Esophagus (tissue), 2 donors: Measurements from ENCODE around the gene UNG. TPM values are rescaled to one million over a fixed set of nuclear protein-coding genes. Genes with fewer than 3 reads are reported as not detected.
"Not testable (repeated sequence)": the region's sequence is repeated elsewhere in the genome, so short reads cannot be mapped to it uniquely, and the experiment has no call there.

Experiments used
- H3K27ac ChIP-seq, 2 donors: one replicate each; pipeline ENCODE4 v1.5.1; 2013; ENCODE audit warnings: low read depth in 2 of 2, mild to moderate bottlenecking in 2 of 2, inconsistent platforms in 1 of 2, low read length in 1 of 2, moderate library complexity in 1 of 2
- H3K27me3 ChIP-seq, 2 donors: one replicate each; pipeline ENCODE4 v1.6.1; 2013; ENCODE audit warnings: low read length in 2 of 2, control low read depth in 1 of 2, mild to moderate bottlenecking in 1 of 2; ENCODE audit not compliant: insufficient read depth in 2 of 2, control insufficient read depth in 1 of 2
- H3K36me3 ChIP-seq, 2 donors: one replicate each; pipeline ENCODE4 v1.6.1; 2013; ENCODE audit warnings: low read length in 1 of 2; ENCODE audit not compliant: control insufficient read depth in 2 of 2, insufficient read depth in 2 of 2
- H3K4me1 ChIP-seq, 2 donors: one replicate each; pipeline ENCODE4 v1.6.1; 2013; ENCODE audit warnings: low read length in 1 of 2; ENCODE audit not compliant: control insufficient read depth in 2 of 2, insufficient read depth in 2 of 2
- H3K4me3 ChIP-seq, 2 donors: one replicate each; pipeline ENCODE4 v1.5.1; 2013; ENCODE audit warnings: low read length in 2 of 2, mild to moderate bottlenecking in 2 of 2, low read depth in 1 of 2, moderate library complexity in 1 of 2
- H3K9me3 ChIP-seq, 2 donors: one replicate each; pipeline ENCODE4 v1.6.1; 2013; ENCODE audit warnings: mild to moderate bottlenecking in 2 of 2, low read depth in 1 of 2, low read length in 1 of 2, moderate library complexity in 1 of 2; ENCODE audit not compliant: control insufficient read depth in 2 of 2, insufficient read depth in 1 of 2
- WGBS, 2 donors: extraction: QIAGEN DNeasy Blood & Tissue Kit; methylation state at CpG; one replicate each; pipeline ENCODE4 v1.1.7; 2013; 5-methylcytosine and 5-hydroxymethylcytosine counted together
- polyA plus RNA-seq, 2 donors: library from polyadenylated mRNA; stranded (reverse); fragments of 200-250 nt; gene quantifications; one replicate each; pipeline ENCODE4 v1.2.3, GENCODE V29; 2013
- donor health status: healthy with polysubstance abuse.
- donor health status: Bipolar disorder and iron deficiency.

Gene UNG
- 10 to 100 TPM; 22.9 to 27.5 TPM for polyA plus RNA-seq

DNA sequence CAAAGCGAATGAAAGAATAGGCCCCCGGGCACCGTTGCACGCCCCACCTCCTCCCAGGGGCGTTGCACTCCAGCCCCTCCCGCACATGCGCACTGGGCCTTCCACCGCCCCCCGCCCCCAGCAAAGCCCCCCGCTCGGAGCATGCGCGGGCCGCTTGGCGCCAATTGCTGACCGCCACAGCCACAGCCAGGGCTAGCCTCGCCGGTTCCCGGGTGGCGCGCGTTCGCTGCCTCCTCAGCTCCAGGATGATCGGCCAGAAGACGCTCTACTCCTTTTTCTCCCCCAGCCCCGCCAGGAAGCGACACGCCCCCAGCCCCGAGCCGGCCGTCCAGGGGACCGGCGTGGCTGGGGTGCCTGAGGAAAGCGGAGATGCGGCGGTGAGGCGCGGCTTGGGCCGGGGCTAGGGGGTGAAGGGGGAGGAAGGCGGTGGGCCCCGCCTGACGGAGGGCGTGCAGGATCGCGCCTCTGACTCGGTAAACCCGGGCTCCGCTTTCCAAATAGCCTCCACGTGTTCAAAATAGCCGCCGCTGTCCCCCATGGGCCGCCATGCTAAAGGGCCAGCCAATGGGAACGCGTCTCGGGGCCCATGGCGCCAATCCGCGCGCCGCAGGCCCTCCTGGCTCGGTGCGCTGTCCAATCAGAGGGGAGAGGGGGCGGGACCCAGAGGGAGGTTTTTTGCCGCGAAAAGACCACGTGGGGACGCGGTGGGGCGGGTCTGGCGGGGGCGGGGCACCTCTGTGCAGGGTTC lies at the start of gene UNG:
Gene UNG (plus strand): TSS at position 163 of the 748 bp plus-strand sequence. CDS start 83 bp downstream, at position 246.
- peak within 1 kb of the TSS; percentile 82 to 87 for H3K4me3 ChIP-seq
- H3K9me3 ChIP-seq, result no peaks in the 10 kb centered on the region
- peak within 1 kb of the TSS; percentile 97 to 99 for H3K27ac ChIP-seq
- H3K36me3 ChIP-seq, result no peaks in the 10 kb centered on the region
- peaks cover 0 to 6% of the 10 kb centered on the region in 2 donors for H3K4me1 ChIP-seq
- H3K27me3 ChIP-seq, result no peaks in the 10 kb centered on the region
- WGBS, 2 donors, result 1 to 2% methylated on average over 62 to 71 of the region's 71 CpGs

- not testable (repeated sequence) for H3K27ac ChIP-seq, H3K4me3 ChIP-seq, H3K9me3 ChIP-seq, H3K36me3 ChIP-seq, H3K4me1 ChIP-seq, H3K27me3 ChIP-seq
- WGBS, 2 donors, result 74 to 82% methylated on average over 3 of the region's 3 CpGs
Measured at GRCh38 chr12:109048706-109049105, 48.7 kb upstream of the UNG start.

DNA sequence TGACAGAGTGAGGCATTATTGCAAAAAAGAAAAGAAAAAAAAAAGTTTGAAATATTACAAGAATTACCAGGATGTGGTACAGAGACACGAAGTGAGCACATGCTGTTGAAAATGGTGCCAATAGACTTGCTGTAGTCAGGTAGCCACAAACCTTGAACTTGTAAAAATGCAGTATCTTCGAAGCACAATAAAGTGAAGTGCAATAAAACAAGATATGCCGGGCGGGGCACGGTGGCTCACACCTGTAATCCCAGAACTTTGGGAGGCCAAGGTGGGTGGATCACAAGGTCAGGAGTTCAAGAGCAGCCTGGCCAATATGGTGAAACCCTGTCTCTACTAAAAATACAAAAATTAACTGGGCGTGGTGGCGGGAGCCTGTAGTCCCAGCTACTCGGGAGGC lies 47.6 kb upstream of the UNG start:
- 78 to 82% methylated on average over 8 of the region's 8 CpGs for whole genome bisulfite sequencing, 2 donors
- H3K27me3 ChIP-seq, H3K36me3 ChIP-seq, H3K4me1 ChIP-seq, H3K27ac ChIP-seq, H3K9me3 ChIP-seq, H3K4me3 ChIP-seq: not testable (repeated sequence)

DNA sequence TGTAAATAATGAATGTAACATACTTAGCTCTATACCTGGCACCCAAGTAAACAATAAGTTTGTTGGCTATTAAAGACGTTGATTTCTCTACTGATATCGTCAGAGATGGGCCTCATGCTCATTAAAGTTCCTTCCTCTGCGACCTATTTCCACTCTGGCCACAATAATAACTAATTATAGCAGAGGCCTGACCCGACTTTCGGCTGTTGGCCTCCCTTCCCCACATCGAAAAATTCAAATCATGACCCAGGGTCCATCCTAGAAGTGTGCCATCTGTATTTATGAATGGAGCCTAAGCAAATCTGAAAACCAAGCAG lies 45.3 kb upstream of the UNG start:
- 9 to 10% methylated on average over 6 of the region's 6 CpGs for WGBS, 2 donors
- Histone ChIP-seq H3K9me3 (no peaks in the 10 kb centered on the region), H3K4me1 (no peaks in the 10 kb centered on the region), H3K36me3 (no peaks in the 10 kb centered on the region), H3K4me3 (peak overlapping the region; percentile 87 to 95), H3K27ac (peak overlapping the region; percentile 84 to 85), H3K27me3 (no peaks in the 10 kb centered on the region)

DNA sequence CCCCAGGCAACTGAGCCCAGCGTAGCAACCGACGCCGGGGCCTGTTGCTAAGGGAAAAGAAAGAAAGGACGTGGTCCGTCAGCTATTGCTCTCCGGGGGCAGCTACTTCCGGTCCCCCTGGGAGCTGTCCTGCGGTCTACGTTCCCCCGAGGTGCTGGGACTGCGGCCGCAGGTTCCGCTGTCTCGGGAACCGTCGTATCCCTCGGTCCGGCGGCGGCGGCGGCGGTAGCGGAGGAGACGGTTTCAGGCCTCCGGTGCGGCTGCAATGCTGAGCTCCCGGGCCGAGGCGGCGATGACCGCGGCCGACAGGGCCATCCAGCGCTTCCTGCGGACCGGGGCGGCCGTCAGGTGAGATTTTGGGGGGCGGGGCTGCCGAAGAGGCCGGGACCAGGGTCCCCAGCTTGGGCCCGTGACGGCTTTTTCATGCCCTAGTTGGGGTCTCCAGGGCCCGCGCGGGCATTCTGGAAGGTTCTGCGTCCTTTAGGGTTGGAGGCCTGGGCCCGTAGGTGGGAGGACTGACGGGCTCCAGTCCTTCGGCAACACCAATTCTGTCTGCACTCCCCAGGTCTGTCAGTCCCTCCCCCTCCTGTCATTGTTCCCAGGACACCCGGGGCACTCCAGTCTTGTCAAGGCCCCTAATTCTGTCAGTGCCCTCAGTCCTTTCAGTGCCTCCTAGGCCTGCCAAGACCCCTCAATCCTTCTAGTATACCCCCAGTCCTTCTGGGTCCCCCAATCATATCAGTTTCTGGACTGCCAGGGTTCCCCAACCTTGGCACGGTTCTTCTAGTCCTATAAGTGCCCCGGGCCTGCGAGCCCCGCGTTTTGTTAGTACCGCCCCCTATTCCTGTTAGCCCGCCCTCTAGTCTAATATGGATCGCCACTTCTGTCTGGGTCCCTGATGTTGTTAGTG lies 44.7 kb upstream of the UNG start, which contains the start of gene USP30:
Gene USP30 (plus strand): TSS at position 163 of the 910 bp plus-strand sequence. CDS start 103 bp downstream, at position 266.
- Histone ChIP-seq H3K4me1 (no peaks in the 10 kb centered on the region), H3K36me3 (peaks cover 0 to 2% of the 10 kb centered on the region in 2 donors), H3K4me3 (peak within 1 kb of the TSS; percentile 87 to 95), H3K27me3 (no peaks in the 10 kb centered on the region), H3K27ac (peak within 1 kb of the TSS; percentile 84 to 85), H3K9me3 (no peaks in the 10 kb centered on the region)
- 0% methylated on average over 57 to 61 of the region's 61 CpGs for WGBS, 2 donors

GRCh38 chr12:109053382-109054123 lies 43.8 kb upstream of the UNG start:
- Histone ChIP-seq H3K36me3 (peaks cover 0 to 5% of the 10 kb centered on the region in 2 donors), H3K9me3 (no peaks in the 10 kb centered on the region), H3K4me1 (no peaks in the 10 kb centered on the region), H3K27ac (peak overlapping the region; percentile 52 to 85), H3K27me3 (no peaks in the 10 kb centered on the region), H3K4me3 (peak overlapping the region; percentile 87 to 95)
- WGBS, 2 donors, result 12 to 15% methylated on average over 9 of the region's 9 CpGs

DNA sequence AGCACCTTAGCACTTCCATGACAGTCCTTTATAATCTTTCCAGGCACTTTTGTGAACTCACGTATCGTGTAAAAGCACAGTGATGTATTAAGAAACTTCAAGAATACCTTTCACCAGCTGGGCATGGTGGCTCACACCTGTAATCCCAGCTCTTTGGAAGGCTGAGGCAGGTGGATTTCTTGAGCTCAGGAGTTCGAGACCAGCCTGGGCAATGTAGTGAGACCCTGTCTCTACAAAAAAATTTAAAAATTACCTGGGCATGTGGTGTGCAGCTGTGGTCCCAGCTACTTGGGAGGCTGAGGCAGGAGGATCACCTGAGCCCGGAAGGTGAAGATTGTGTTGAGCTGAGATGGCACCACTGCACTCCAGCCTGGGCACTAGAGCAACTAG lies 43.3 kb upstream of the UNG start:
- WGBS, 2 donors, result 68 to 76% methylated on average over 4 of the region's 4 CpGs
- not testable (repeated sequence) for H3K36me3 ChIP-seq, H3K27me3 ChIP-seq, H3K4me1 ChIP-seq, H3K9me3 ChIP-seq
- Histone ChIP-seq H3K4me3 (peak overlapping the region in 1 of 2 donors; percentile 87), H3K27ac (peak overlapping the region; percentile 30 to 52)

DNA sequence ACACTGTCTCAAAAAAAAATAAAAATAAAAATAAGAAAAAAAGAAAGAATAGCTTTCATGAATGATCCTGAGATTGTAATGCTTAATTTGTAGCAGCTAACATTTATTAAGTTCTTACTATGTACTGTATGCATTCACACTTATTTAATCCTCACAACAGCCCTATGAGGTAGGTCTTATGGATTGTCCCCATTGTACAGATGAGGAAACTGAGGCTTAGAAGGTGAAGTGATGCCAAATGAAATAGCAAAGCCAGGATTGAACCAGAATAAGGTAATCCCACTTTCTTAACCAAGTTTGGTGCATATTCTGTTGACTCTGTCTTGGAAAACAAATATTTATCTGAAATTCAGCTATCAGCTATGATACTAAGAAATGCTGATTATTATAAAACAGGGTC lies 42.9 kb upstream of the UNG start:
- no peaks in the 10 kb centered on the region for H3K4me1 ChIP-seq
- no peaks in the 10 kb centered on the region for H3K27me3 ChIP-seq
- peak overlapping the region in 1 of 2 donors; percentile 30 for H3K27ac ChIP-seq
- H3K4me3 ChIP-seq, result no peak overlapping the region
- H3K36me3 ChIP-seq, result peaks cover 0 to 5% of the 10 kb centered on the region in 2 donors
- H3K9me3 ChIP-seq, result no peaks in the 10 kb centered on the region

DNA sequence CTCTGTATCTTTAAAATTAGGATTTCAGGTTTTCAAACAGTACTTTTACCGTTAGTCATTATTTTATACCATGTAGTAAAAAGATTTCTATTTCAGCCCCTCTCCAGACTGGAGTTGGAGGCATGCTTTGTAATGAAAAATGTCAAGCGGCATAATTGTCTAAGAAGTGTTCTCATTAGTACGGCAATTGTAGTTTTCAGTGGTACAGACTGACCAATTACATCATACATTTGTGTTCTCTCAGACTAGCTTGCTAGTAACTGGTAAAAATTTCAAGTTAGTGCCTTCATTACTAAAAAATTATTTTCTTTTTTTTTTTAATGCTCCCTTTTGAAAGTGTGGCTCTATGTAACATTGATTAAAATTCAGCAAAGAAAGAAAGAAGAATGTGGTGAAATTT lies 40.5 kb upstream of the UNG start:
- Histone ChIP-seq H3K27ac (no peak overlapping the region), H3K4me3 (no peak overlapping the region), H3K9me3 (no peaks in the 10 kb centered on the region), H3K4me1 (no peaks in the 10 kb centered on the region), H3K36me3 (peaks cover 0 to 5% of the 10 kb centered on the region in 2 donors), H3K27me3 (no peaks in the 10 kb centered on the region)
- 84% methylated on average over 3 of the region's 3 CpGs for WGBS, 2 donors
